ENCODE measurements around the gene CARD9.
"Not testable (repeated sequence)": the region's sequence is repeated elsewhere in the genome, so short reads cannot be mapped to it uniquely, and the experiment has no call there.

CARD9 gene

GRCh38 chr9:136363106-136363948 lies 10.1 kb downstream of the CARD9 start, which contains the start of gene DNLZ:
DNLZ (minus strand) TSS chr9:136363744; CDS start chr9:136363714, 30 bp downstream.
- peak; percentile 97 for DNase-seq

GRCh38 chr9:136362450-136362784 lies 11.1 kb downstream of the CARD9 start:
- DNase-seq: no peak

- DNase-seq: no peak
These were observed 11.6 kb downstream of the CARD9 start for GRCh38 chr9:136361754-136362449.

- DNase-seq: no peak
These were observed 12.3 kb downstream of the CARD9 start for GRCh38 chr9:136361047-136361753.

- no peak for DNase-seq
These were observed 13.4 kb downstream of the CARD9 start for GRCh38 chr9:136359774-136360718.

GRCh38 chr9:136358888-136359287 lies 14.6 kb downstream of the CARD9 start:
- DNase-seq: no peak

GRCh38 chr9:136358016-136358415 lies 15.5 kb downstream of the CARD9 start:
- no peak for DNase-seq

- DNase-seq: no peak
These were observed 16.2 kb downstream of the CARD9 start for GRCh38 chr9:136357202-136357725.

- no peak for DNase-seq
These were observed 17.6 kb downstream of the CARD9 start for GRCh38 chr9:136355616-136356557.

- DNase-seq: peak; percentile 26
These were observed 18.8 kb downstream of the CARD9 start for GRCh38 chr9:136354592-136355085.

- no peak for DNase-seq
These were observed 19.5 kb downstream of the CARD9 start for GRCh38 chr9:136353757-136354488.

GRCh38 chr9:136353088-136353487 lies 20.4 kb downstream of the CARD9 start:
- no peak for DNase-seq

- DNase-seq: no peak
These were observed 20.8 kb downstream of the CARD9 start for GRCh38 chr9:136352682-136353081.

GRCh38 chr9:136351868-136352267 lies 21.6 kb downstream of the CARD9 start:
- not testable (repeated sequence) for DNase-seq

GRCh38 chr9:136351252-136351800 lies 22.1 kb downstream of the CARD9 start:
- no peak for DNase-seq

- no peak for DNase-seq
These were observed 23.9 kb downstream of the CARD9 start for GRCh38 chr9:136349546-136349945.

- DNase-seq: no peak
These were observed 24.8 kb downstream of the CARD9 start for GRCh38 chr9:136348691-136349090.

- DNase-seq: no peak
These were observed 25.8 kb downstream of the CARD9 start for GRCh38 chr9:136347472-136348256.

GRCh38 chr9:136346927-136347465 lies 26.5 kb downstream of the CARD9 start:
- no peak for DNase-seq
